ENCODE data around the gene KIF21A.

GRCh38 chr12:39372204-39372925 is 70.6 kb downstream of the KIF21A start:
- TF ChIP-seq EZH2 (IDR thresholded peaks at IDR 0.05; ENCODE audit: borderline replicate concordance) = no peak
- TF ChIP-seq CTCF (IDR thresholded peaks at IDR 0.05; ENCODE audit: poor library complexity) = no peak
- TF ChIP-seq EZH2phosphoT487 (IDR thresholded peaks at IDR 0.05; ENCODE audit: low read depth, severe bottlenecking, unreplicated experiment) = no peak
